ENCODE measurements around the gene SPAG16.

GRCh38 chr2:213251618-213252017, 32.6 kb upstream of the SPAG16 start:
- TF ChIP-seq CTCF (conservative IDR thresholded peaks at IDR 0.05 in 1 of 2, IDR thresholded peaks at IDR 0.05 in 1 of 2; ENCODE audit: low read depth in 1 of 2, low read length in 2 of 2) (peak; percentile 40), EZH2 (IDR thresholded peaks at IDR 0.05; ENCODE audit: low read length, missing control alignments) (no peak)

Data from fibroblast of lung (primary cell).